Activated naive CD8-positive, alpha-beta T cell treated with anti-CD3 and anti-CD28 coated beads, Interleukin-2, amount 10 ng/mL, durations not matched to agents 7 days and 5 days (primary cell): ENCODE results near the gene HAO2. TPM values are rescaled to one million over a fixed set of nuclear protein-coding genes. Genes with fewer than 3 reads are reported as not detected.

Experiments used
- ATAC-seq: fragments of 150-1000 bp; cut with Tn5 transposase; one replicate; pipeline ENCODE4 v1.10.0; 2021; ENCODE audit warnings: low read depth, moderate library complexity
- POLR2A ChIA-PET: fragments of 350-600 bp; sonication (Branson Sonifier 250); formaldehyde crosslinking; loops from one replicate; lab custom pipeline; 2021; ENCODE audit warnings: antibody characterized with exemption; lab: Charles Lee
- DNase-seq: peaks from one replicate; pipeline ENCODE4 v3.0.0; 2021
- H3K27ac Mint-ChIP-seq: one replicate; pipeline ENCODE4 v1.8.0; 2022; ENCODE audit warnings: mild to moderate bottlenecking, mixed read lengths
- H3K27me3 Mint-ChIP-seq: one replicate; pipeline ENCODE4 v1.8.0; 2022; ENCODE audit warnings: mild to moderate bottlenecking, moderate library complexity, mixed read lengths
- H3K36me3 Mint-ChIP-seq: one replicate; pipeline ENCODE4 v1.8.0; 2021; ENCODE audit warnings: mild to moderate bottlenecking, mixed read lengths
- H3K4me1 Mint-ChIP-seq: one replicate; pipeline ENCODE4 v1.8.0; 2021; ENCODE audit warnings: mixed read lengths
- H3K4me3 Mint-ChIP-seq: one replicate; pipeline ENCODE4 v1.8.0; 2022; ENCODE audit warnings: mild to moderate bottlenecking, moderate library complexity, mixed read lengths
- H3K9me3 Mint-ChIP-seq: one replicate; pipeline ENCODE4 v1.8.0; 2021; ENCODE audit warnings: mixed read lengths
- total RNA-seq, 2 experiments: library from RNA; stranded (reverse); gene quantifications; one replicate each; pipeline ENCODE4 v1.2.3, GENCODE V29; 2021

Gene HAO2
- total RNA-seq, 2 experiments from 2014 or later = not detected

DNA sequence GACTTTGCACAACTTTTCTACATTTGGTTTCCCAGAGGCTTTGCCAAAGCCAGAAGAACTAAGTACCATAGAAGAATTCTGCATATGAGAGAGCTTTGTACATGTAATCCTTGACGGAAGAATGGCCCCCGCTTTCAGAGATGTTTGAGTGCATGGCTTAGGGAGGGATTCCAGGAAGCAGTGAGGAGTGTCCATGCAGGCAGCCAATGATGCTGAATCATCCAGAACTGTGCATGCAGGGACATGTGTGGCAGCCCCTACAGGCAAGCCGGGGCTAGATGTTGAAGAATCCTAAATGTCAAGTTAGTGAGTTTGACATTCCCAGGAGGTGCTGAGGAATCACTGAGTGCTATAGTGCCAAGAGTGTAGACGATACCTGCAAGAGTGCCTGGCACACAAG lies 9.9 kb upstream of the HAO2 start:
- POLR2A ChIA-PET = no interaction called here
- H3K9me3 Mint-ChIP-seq = peaks cover 2% of the 10 kb centered on the region
- DNase-seq (no peak), ATAC-seq (no peak)
- no peaks in the 10 kb centered on the region for H3K36me3 Mint-ChIP-seq
- peaks cover 3% of the 10 kb centered on the region for H3K4me1 Mint-ChIP-seq
- no peak overlapping the region for H3K27ac Mint-ChIP-seq
- H3K27me3 Mint-ChIP-seq = peaks cover 27% of the 10 kb centered on the region
- H3K4me3 Mint-ChIP-seq = no peak overlapping the region

- Mint-ChIP-seq H3K27me3 (peaks cover 27% of the 10 kb centered on the region), H3K9me3 (peaks cover 2% of the 10 kb centered on the region), H3K4me1 (no peaks in the 10 kb centered on the region), H3K27ac (no peak overlapping the region), H3K36me3 (no peaks in the 10 kb centered on the region), H3K4me3 (no peak overlapping the region)
- ATAC-seq = no peak
- DNase-seq = no peak
- POLR2A ChIA-PET = no interaction called here
Measured at GRCh38 chr1:119359730-119360129, 8.9 kb upstream of the HAO2 start.

- POLR2A ChIA-PET = no interaction called here
- Mint-ChIP-seq H3K27me3 (peaks cover 23% of the 10 kb centered on the region), H3K4me1 (no peaks in the 10 kb centered on the region), H3K9me3 (no peaks in the 10 kb centered on the region), H3K4me3 (no peak overlapping the region), H3K36me3 (no peaks in the 10 kb centered on the region), H3K27ac (no peak overlapping the region)
- ATAC-seq = no peak
- no peak for DNase-seq
Measured at GRCh38 chr1:119361205-119361604, 7.4 kb upstream of the HAO2 start.

DNA sequence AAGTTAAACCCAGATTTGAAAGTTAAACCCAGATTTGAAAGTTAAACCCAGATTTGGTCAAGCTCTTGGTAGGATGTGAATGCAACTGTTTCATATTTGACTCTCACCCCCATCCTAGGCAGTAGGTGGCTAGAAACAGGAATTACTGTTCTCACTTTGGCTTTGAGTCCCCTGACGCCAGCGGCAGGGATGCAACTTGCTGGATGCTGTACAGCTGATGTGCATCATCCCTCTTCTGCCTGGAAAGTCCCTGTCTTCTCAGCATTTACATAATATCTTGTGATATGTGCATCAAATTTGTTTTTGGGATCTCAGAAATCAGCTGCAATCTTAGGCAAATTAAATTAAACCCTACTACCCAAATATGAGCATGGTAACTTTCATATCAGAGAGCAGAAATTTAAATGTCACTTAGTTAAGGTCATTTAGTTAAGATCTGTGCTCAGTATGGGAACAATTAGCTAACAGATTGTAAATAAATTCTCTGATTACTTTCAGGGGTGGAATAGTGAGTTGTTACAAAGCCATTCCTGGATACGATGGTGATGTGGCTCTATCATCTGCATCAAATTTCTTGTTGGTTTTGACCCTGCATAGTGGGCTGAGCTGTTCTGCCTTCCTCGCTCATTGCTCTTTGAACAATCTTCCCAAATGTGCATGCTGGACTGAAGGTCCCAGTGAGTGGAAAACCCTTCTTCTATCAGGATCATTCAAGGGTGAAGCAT lies 6.8 kb upstream of the HAO2 start:
- Mint-ChIP-seq H3K4me3 (no peak overlapping the region), H3K27ac (no peak overlapping the region), H3K27me3 (peaks cover 20% of the 10 kb centered on the region), H3K9me3 (no peaks in the 10 kb centered on the region), H3K36me3 (no peaks in the 10 kb centered on the region), H3K4me1 (no peaks in the 10 kb centered on the region)
- DNase-seq (no peak), ATAC-seq (no peak)
- POLR2A ChIA-PET = no interaction called here

DNA sequence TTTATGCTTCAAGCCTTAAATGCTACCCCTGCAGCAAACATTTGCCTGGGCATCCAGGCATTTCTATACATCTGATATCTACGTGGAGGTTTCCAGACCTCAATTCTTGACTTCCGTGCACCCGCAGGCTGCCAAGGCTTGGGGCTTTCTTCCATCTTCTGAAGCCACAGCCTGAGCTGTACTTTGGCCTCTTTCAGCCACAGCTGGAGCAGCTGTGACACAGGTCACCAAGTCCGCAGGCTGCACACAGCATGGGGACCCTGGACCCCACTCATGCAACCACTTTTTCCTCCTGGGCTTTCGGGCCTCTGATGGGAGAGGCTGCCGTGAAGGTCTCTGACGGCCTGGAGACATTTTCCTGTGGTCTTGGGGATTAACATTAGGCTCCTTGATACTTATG lies 5.4 kb upstream of the HAO2 start:
- Mint-ChIP-seq H3K27me3 (peaks cover 23% of the 10 kb centered on the region), H3K4me3 (no peak overlapping the region), H3K27ac (no peak overlapping the region), H3K9me3 (no peaks in the 10 kb centered on the region), H3K4me1 (no peaks in the 10 kb centered on the region), H3K36me3 (no peaks in the 10 kb centered on the region)
- no peak for ATAC-seq
- no peak for DNase-seq
- POLR2A ChIA-PET = no interaction called here

- POLR2A ChIA-PET = no interaction called here
- no peaks in the 10 kb centered on the region for H3K9me3 Mint-ChIP-seq
- peaks cover 26% of the 10 kb centered on the region for H3K27me3 Mint-ChIP-seq
- H3K4me3 Mint-ChIP-seq = no peak overlapping the region
- H3K4me1 Mint-ChIP-seq = no peaks in the 10 kb centered on the region
- no peak overlapping the region for H3K27ac Mint-ChIP-seq
- ATAC-seq (no peak), DNase-seq (no peak)
- no peaks in the 10 kb centered on the region for H3K36me3 Mint-ChIP-seq
Measured at GRCh38 chr1:119364640-119365039, 3.9 kb upstream of the HAO2 start.

DNA sequence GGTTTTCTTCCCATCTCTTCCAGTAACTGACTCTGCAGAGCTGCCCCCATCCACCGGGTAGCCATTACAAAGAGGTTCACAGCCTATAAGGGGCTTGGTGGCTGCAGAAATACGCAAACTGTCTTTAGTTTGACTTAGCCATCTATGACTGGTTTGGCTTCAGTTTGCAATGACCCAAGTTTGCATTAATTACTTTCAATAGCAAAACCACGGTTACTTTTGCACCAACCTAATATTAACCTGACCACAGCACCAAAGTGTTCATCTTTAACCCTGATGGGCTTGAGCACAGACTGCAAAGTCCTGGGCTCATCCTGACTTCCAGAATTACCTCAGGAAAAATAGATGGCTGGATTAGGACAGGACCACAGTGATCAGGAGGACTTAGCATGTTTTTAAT lies 2.2 kb upstream of the HAO2 start:
- ATAC-seq (no peak), DNase-seq (no peak)
- Mint-ChIP-seq H3K27me3 (peaks cover 25% of the 10 kb centered on the region), H3K4me1 (no peaks in the 10 kb centered on the region), H3K36me3 (no peaks in the 10 kb centered on the region), H3K9me3 (no peaks in the 10 kb centered on the region), H3K4me3 (no peak overlapping the region), H3K27ac (no peak overlapping the region)
- POLR2A ChIA-PET = no interaction called here

- ATAC-seq (no peak), DNase-seq (no peak)
- Mint-ChIP-seq H3K36me3 (no peaks in the 10 kb centered on the region), H3K27me3 (peaks cover 20% of the 10 kb centered on the region), H3K4me3 (no peak overlapping the region), H3K27ac (no peak overlapping the region), H3K4me1 (no peaks in the 10 kb centered on the region), H3K9me3 (no peaks in the 10 kb centered on the region)
- POLR2A ChIA-PET = no interaction called here
Measured at GRCh38 chr1:119367432-119368124, 1.0 kb upstream of the HAO2 start.

- Mint-ChIP-seq H3K27me3 (peaks cover 19% of the 10 kb centered on the region), H3K4me3 (no peak overlapping the region), H3K9me3 (no peaks in the 10 kb centered on the region), H3K36me3 (no peaks in the 10 kb centered on the region), H3K4me1 (no peaks in the 10 kb centered on the region), H3K27ac (no peak overlapping the region)
- DNase-seq (no peak), ATAC-seq (no peak)
- POLR2A ChIA-PET = no interaction called here
Measured at GRCh38 chr1:119370748-119371147, 2.2 kb downstream of the HAO2 start.

GRCh38 chr1:119371815-119372214 lies 3.2 kb downstream of the HAO2 start:
- no peak overlapping the region for H3K27ac Mint-ChIP-seq
- no peaks in the 10 kb centered on the region for H3K4me1 Mint-ChIP-seq
- POLR2A ChIA-PET = no interaction called here
- peaks cover 19% of the 10 kb centered on the region for H3K27me3 Mint-ChIP-seq
- DNase-seq = no peak
- no peaks in the 10 kb centered on the region for H3K36me3 Mint-ChIP-seq
- no peak for ATAC-seq
- no peaks in the 10 kb centered on the region for H3K9me3 Mint-ChIP-seq
- no peak overlapping the region for H3K4me3 Mint-ChIP-seq

DNA sequence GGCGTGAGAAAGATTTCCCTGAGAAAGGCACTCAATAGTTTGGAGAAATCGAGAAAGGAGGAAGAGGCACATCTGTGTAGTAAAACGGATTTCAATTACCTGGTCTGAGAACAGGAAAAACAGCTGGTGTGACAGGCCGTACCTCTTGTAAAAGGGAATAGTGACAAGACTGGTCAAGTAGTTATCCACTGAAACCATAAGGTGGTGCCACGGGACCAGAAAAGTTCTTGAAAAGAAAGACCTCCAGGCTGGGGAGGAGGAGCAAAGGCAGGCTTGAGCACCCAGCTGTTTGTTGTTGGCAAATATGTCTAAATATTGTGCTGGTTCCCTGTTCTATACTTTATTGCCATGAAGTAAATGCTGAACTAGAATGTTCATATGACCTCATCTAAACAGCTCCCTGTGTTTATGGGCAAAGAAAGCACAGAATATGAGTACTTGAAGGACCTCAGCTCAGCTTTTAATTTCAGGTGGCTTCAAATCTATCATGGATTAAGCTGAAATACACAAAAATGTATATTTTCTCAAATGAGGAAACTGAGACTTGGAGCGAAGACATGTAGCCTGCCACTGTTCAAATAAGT lies 4.0 kb downstream of the HAO2 start:
- H3K4me1 Mint-ChIP-seq = no peaks in the 10 kb centered on the region
- POLR2A ChIA-PET = no interaction called here
- H3K27ac Mint-ChIP-seq = no peak overlapping the region
- ATAC-seq (no peak), DNase-seq (no peak)
- H3K9me3 Mint-ChIP-seq = no peaks in the 10 kb centered on the region
- H3K27me3 Mint-ChIP-seq = peaks cover 16% of the 10 kb centered on the region
- H3K4me3 Mint-ChIP-seq = no peak overlapping the region
- no peaks in the 10 kb centered on the region for H3K36me3 Mint-ChIP-seq

- no peaks in the 10 kb centered on the region for H3K4me1 Mint-ChIP-seq
- ATAC-seq (no peak), DNase-seq (no peak)
- peaks cover 16% of the 10 kb centered on the region for H3K27me3 Mint-ChIP-seq
- no peak overlapping the region for H3K27ac Mint-ChIP-seq
- POLR2A ChIA-PET = no interaction called here
- no peaks in the 10 kb centered on the region for H3K36me3 Mint-ChIP-seq
- no peaks in the 10 kb centered on the region for H3K9me3 Mint-ChIP-seq
- H3K4me3 Mint-ChIP-seq = no peak overlapping the region
Measured at GRCh38 chr1:119373465-119373864, 4.9 kb downstream of the HAO2 start.

GRCh38 chr1:119374208-119374874 lies 5.8 kb downstream of the HAO2 start:
- peaks cover 14% of the 10 kb centered on the region for H3K27me3 Mint-ChIP-seq
- DNase-seq (no peak), ATAC-seq (no peak)
- POLR2A ChIA-PET = no interaction called here
- H3K9me3 Mint-ChIP-seq = no peaks in the 10 kb centered on the region
- H3K36me3 Mint-ChIP-seq = no peaks in the 10 kb centered on the region
- no peak overlapping the region for H3K4me3 Mint-ChIP-seq
- H3K27ac Mint-ChIP-seq = no peak overlapping the region
- H3K4me1 Mint-ChIP-seq = no peaks in the 10 kb centered on the region
